ENCODE measurements around the gene OR6C74.

OR6C74 gene

GRCh38 chr12:55244309-55244708 lies at the start of gene OR6C74:
OR6C74 (plus strand) TSS chr12:55244609; CDS start chr12:55247288, 2,679 bp downstream.
- Histone ChIP-seq H3K27ac (no peak within 1 kb of the TSS), H3K4me3 (ENCODE audit: low read depth in 1 of 2, low read length in 1 of 2) (no peak within 1 kb of the TSS), H3K36me3 (no peaks in the 10 kb centered on the region), H3K27me3 (peaks cover 24% of the 10 kb centered on the region), H3K4me1 (ENCODE audit: control insufficient read depth in 1 of 2, insufficient read depth in 1 of 2, low read depth in 1 of 2, low read length in 1 of 2) (no peaks in the 10 kb centered on the region), H3K9me3 (no peaks in the 10 kb centered on the region)
- no peak for TF ChIP-seq CTCF (IDR thresholded peaks at IDR 0.05)

GRCh38 chr12:55220725-55221124 lies 23.7 kb upstream of the OR6C74 start, which contains the start of gene OR10A7:
OR10A7 (plus strand) TSS chr12:55221025; CDS start chr12:55221025, 0 bp downstream.
- H3K4me3 ChIP-seq (ENCODE audit: low read depth in 1 of 2, low read length in 1 of 2), result no peak within 1 kb of the TSS
- H3K36me3 ChIP-seq, result no peaks in the 10 kb centered on the region
- H3K9me3 ChIP-seq, result no peaks in the 10 kb centered on the region
- H3K27me3 ChIP-seq, result no peaks in the 10 kb centered on the region
- H3K4me1 ChIP-seq (ENCODE audit: control insufficient read depth in 1 of 2, insufficient read depth in 1 of 2, low read depth in 1 of 2, low read length in 1 of 2), result no peaks in the 10 kb centered on the region
- no peak for TF ChIP-seq CTCF (IDR thresholded peaks at IDR 0.05)
- no peak within 1 kb of the TSS for H3K27ac ChIP-seq

GRCh38 chr12:55226523-55226922 lies 17.9 kb upstream of the OR6C74 start:
- Histone ChIP-seq H3K36me3 (no peaks in the 10 kb centered on the region), H3K4me3 (ENCODE audit: low read depth in 1 of 2, low read length in 1 of 2) (no peak overlapping the region), H3K27ac (no peak overlapping the region), H3K4me1 (ENCODE audit: control insufficient read depth in 1 of 2, insufficient read depth in 1 of 2, low read depth in 1 of 2, low read length in 1 of 2) (no peaks in the 10 kb centered on the region), H3K9me3 (no peaks in the 10 kb centered on the region), H3K27me3 (peaks cover 24% of the 10 kb centered on the region)
- TF ChIP-seq CTCF (IDR thresholded peaks at IDR 0.05), result no peak

GRCh38 chr12:55227643-55228042 lies 16.8 kb upstream of the OR6C74 start:
- Histone ChIP-seq H3K4me1 (ENCODE audit: control insufficient read depth in 1 of 2, insufficient read depth in 1 of 2, low read depth in 1 of 2, low read length in 1 of 2) (no peaks in the 10 kb centered on the region), H3K4me3 (ENCODE audit: low read depth in 1 of 2, low read length in 1 of 2) (no peak overlapping the region), H3K27ac (no peak overlapping the region), H3K9me3 (no peaks in the 10 kb centered on the region), H3K36me3 (no peaks in the 10 kb centered on the region), H3K27me3 (peaks cover 33% of the 10 kb centered on the region)
- no peak for TF ChIP-seq CTCF (IDR thresholded peaks at IDR 0.05)

- H3K4me1 ChIP-seq (ENCODE audit: control insufficient read depth in 1 of 2, insufficient read depth in 1 of 2, low read depth in 1 of 2, low read length in 1 of 2), result no peaks in the 10 kb centered on the region
- no peak overlapping the region for H3K27ac ChIP-seq
- H3K27me3 ChIP-seq, result peaks cover 24% of the 10 kb centered on the region
- no peaks in the 10 kb centered on the region for H3K36me3 ChIP-seq
- no peaks in the 10 kb centered on the region for H3K9me3 ChIP-seq
- TF ChIP-seq CTCF (IDR thresholded peaks at IDR 0.05), result no peak
- H3K4me3 ChIP-seq (ENCODE audit: low read depth in 1 of 2, low read length in 1 of 2), result no peak overlapping the region
These were observed 1.8 kb downstream of the OR6C74 start for GRCh38 chr12:55246159-55246558.

- no peak for TF ChIP-seq CTCF (IDR thresholded peaks at IDR 0.05)
- Histone ChIP-seq H3K27ac (no peak overlapping the region), H3K4me1 (ENCODE audit: control insufficient read depth in 1 of 2, insufficient read depth in 1 of 2, low read depth in 1 of 2, low read length in 1 of 2) (no peaks in the 10 kb centered on the region), H3K4me3 (ENCODE audit: low read depth in 1 of 2, low read length in 1 of 2) (no peak overlapping the region), H3K9me3 (no peaks in the 10 kb centered on the region), H3K27me3 (peaks cover 18% of the 10 kb centered on the region), H3K36me3 (no peaks in the 10 kb centered on the region)
These were observed 6.5 kb downstream of the OR6C74 start for GRCh38 chr12:55250944-55251343.

Data from neutrophil (primary cell).